Hypothalamus (tissue), 51 donors: ENCODE results near the gene FBXO7.

Experiments
- DNase-seq, 51 donors: peaks; one replicate each; lab custom pipeline; 2025; lab: John Stamatoyannopoulos, UW

The FBXO7 gene

GRCh38 chr22:32548039-32548438 lies 73.4 kb downstream of the FBXO7 start:
- DNase-seq, result no peak
